Vagina (tissue), 2 donors: ENCODE data around the gene TSC22D2. TPM values are rescaled to one million over a fixed set of nuclear protein-coding genes. Genes with fewer than 3 reads are reported as not detected.

Experiments used
- DNase-seq, 2 donors: peaks; one replicate each; pipeline ENCODE4 v3.0.0-alpha.2; 2017; ENCODE audit errors: extremely low spot score in 2 of 2
- H3K27ac ChIP-seq: fragments of 200-600 bp; sonication (generic); one replicate; pipeline ENCODE4 v1.5.1; 2019
- H3K27me3 ChIP-seq: fragments of 200-600 bp; sonication (generic); one replicate; pipeline ENCODE4 v1.5.1; 2019
- H3K36me3 ChIP-seq, 2 donors: fragments of 200-600 bp; sonication (generic); one replicate each; pipeline ENCODE4 v1.5.1; 2017 to 2019
- H3K4me1 ChIP-seq: fragments of 200-600 bp; sonication (generic); one replicate; pipeline ENCODE4 v1.5.1; 2019
- H3K4me3 ChIP-seq, 2 donors: fragments of 200-600 bp; sonication (generic); 1 replicate in 1 of 2; 2 replicates in 1 of 2; pipeline ENCODE4 v1.5.1; 2016 to 2019
- H3K9me3 ChIP-seq: fragments of 200-600 bp; sonication (generic); one replicate; pipeline ENCODE4 v1.5.1; 2019
- POLR2A ChIP-seq, 2 donors: fragments of 450-650 bp; IDR thresholded peaks; one replicate each; pipeline ENCODE4 v1.6.1; 2017; ENCODE audit warnings: antibody characterized with exemption in 2 of 2, mild to moderate bottlenecking in 2 of 2, moderate library complexity in 2 of 2
- POLR2AphosphoS5 ChIP-seq, 2 donors: sonication (generic); formaldehyde crosslinking; IDR thresholded peaks; one replicate each; pipeline ENCODE4 v1.9.0; 2017; ENCODE audit warnings: antibody characterized with exemption in 2 of 2, mild to moderate bottlenecking in 2 of 2, low read depth in 1 of 2; ENCODE audit not compliant: insufficient read depth in 1 of 2
- intact Hi-C: fragments of 100-400 bp; cut with DNase I; formaldehyde crosslinking; loops from one replicate; pipeline ENCODE4 v1.15.1; 2023
- total RNA-seq: library from RNA; depleted of rRNA; stranded (reverse); fragments of >200 nt; gene quantifications from one replicate; pipeline ENCODE4 v1.2.3, GENCODE V29; 2016
- TF ChIP-seq, protein P1 (sequence below), 3 experiments: fragments of 450-650 bp in 2 of 3; fragments of 200-600 bp in 1 of 3; sonication (generic) in 1 of 3; IDR thresholded peaks; one replicate each; pipeline ENCODE4 v1.5.1; 2017 to 2019; ENCODE audit warnings: antibody characterized with exemption in 3 of 3, mild to moderate bottlenecking in 2 of 3, moderate library complexity in 2 of 3

TSC22D2 gene
- total RNA-seq: 35.6 TPM

- H3K4me1 ChIP-seq: peaks cover 30% of the 10 kb centered on the region
- TF ChIP-seq POLR2AphosphoS5 (IDR thresholded peaks at IDR 0.05; ENCODE audit: insufficient read depth in 1 of 2, low read depth in 1 of 2) (peak in 1 of 2 donors; percentile 96), POLR2A (IDR thresholded peaks at IDR 0.05) (peak; percentile 82 to 98)
- TF ChIP-seq, protein P1, sequence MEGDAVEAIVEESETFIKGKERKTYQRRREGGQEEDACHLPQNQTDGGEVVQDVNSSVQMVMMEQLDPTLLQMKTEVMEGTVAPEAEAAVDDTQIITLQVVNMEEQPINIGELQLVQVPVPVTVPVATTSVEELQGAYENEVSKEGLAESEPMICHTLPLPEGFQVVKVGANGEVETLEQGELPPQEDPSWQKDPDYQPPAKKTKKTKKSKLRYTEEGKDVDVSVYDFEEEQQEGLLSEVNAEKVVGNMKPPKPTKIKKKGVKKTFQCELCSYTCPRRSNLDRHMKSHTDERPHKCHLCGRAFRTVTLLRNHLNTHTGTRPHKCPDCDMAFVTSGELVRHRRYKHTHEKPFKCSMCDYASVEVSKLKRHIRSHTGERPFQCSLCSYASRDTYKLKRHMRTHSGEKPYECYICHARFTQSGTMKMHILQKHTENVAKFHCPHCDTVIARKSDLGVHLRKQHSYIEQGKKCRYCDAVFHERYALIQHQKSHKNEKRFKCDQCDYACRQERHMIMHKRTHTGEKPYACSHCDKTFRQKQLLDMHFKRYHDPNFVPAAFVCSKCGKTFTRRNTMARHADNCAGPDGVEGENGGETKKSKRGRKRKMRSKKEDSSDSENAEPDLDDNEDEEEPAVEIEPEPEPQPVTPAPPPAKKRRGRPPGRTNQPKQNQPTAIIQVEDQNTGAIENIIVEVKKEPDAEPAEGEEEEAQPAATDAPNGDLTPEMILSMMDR (IDR thresholded peaks at IDR 0.05): peak in 1 of 3 experiments; percentile 19
- H3K4me3 ChIP-seq: peak within 1 kb of the TSS; percentile 74 to 84
- no peaks in the 10 kb centered on the region for H3K27me3 ChIP-seq
- H3K36me3 ChIP-seq: no peaks in the 10 kb centered on the region
- peak within 1 kb of the TSS; percentile 99 for H3K27ac ChIP-seq
- intact Hi-C loops: loop anchor here (5.0 to 10.0 kb wide), 2 partner anchors 156 to 434 kb away; partner anchors contain the start of gene PFN2
- peak in 1 of 2 donors; percentile 93 for DNase-seq
- H3K9me3 ChIP-seq: no peaks in the 10 kb centered on the region
These were observed at the start of gene TSC22D2 for GRCh38 chr3:150408221-150409124. TSS of gene TSC22D2 (plus strand) at chr3:150408298. CDS start at chr3:150409351, 1,053 bp downstream.

DNA sequence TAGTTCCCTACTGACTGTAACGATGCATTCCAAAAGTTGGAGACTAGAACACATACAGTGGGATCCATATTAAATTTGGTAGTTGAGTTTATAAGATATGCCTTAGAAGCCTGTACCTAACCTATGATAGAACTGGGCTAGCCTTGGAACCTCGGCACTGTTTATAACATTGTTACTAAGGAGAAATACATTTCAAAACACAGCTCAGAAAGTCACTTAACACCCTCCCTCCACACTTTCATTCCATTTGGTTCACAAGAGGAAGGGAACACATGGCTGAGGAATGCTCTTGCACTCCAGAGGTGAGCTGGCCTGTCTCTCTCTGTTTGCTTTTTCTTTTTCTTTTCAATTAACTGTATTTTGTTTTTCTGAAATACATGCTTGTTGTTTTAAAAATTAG, 48.7 kb upstream of the TSC22D2 start:
- Histone ChIP-seq H3K4me3 (no peak overlapping the region), H3K9me3 (no peaks in the 10 kb centered on the region), H3K4me1 (no peaks in the 10 kb centered on the region), H3K36me3 (no peaks in the 10 kb centered on the region), H3K27me3 (no peaks in the 10 kb centered on the region), H3K27ac (no peak overlapping the region)
- DNase-seq: no peak
- intact Hi-C loops: no loop called here
- TF ChIP-seq POLR2A (IDR thresholded peaks at IDR 0.05) (no peak), POLR2AphosphoS5 (IDR thresholded peaks at IDR 0.05; ENCODE audit: insufficient read depth in 1 of 2, low read depth in 1 of 2) (no peak)
- TF ChIP-seq, protein P1 (IDR thresholded peaks at IDR 0.05): no peak

GRCh38 chr3:150360966-150361365, 47.1 kb upstream of the TSC22D2 start:
- DNase-seq: no peak
- Histone ChIP-seq H3K4me3 (no peak overlapping the region), H3K4me1 (no peaks in the 10 kb centered on the region), H3K27ac (no peak overlapping the region), H3K27me3 (no peaks in the 10 kb centered on the region), H3K9me3 (no peaks in the 10 kb centered on the region), H3K36me3 (no peaks in the 10 kb centered on the region)
- intact Hi-C loops: no loop called here
- TF ChIP-seq POLR2AphosphoS5 (IDR thresholded peaks at IDR 0.05; ENCODE audit: insufficient read depth in 1 of 2, low read depth in 1 of 2) (no peak), POLR2A (IDR thresholded peaks at IDR 0.05) (no peak)
- TF ChIP-seq, protein P1 (IDR thresholded peaks at IDR 0.05): no peak

DNA sequence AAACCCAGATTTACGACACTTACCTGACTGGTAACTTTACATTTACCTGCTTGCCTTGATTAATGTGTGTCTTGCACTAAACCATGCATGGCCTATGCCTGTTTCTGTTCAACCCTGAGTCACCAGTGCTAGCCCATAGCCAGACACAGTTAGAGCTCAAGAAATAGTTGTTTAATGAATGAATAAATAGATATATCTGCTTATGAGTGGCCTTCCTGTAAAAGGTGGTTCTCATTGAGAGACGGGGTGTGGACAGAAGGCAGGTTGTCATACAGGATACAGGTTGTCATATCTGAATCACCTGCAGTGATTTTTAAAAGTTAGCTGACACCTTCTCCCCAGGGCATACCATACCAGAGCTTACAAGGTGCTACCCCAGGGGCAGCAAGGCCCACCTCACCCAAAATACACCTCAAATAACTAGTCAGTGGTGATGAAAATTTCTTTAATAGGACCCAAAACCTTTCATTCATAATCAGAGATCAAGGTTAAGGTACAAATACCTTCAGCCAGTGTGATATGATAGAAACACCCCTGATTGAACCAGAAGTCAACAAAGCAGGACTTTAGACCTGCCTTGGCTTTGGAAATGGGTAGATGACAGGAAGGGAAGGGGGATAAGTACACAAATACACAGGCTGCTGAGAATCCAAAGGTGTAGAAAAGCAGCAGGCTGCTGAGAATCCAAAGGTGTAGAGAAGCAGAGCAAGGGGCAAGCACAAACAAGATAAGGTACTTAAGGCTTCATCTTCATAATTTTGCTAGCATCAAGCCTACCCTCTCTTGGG, 45.4 kb upstream of the TSC22D2 start:
- no peaks in the 10 kb centered on the region for H3K36me3 ChIP-seq
- H3K4me3 ChIP-seq: no peak overlapping the region
- H3K9me3 ChIP-seq: no peaks in the 10 kb centered on the region
- intact Hi-C loops: no loop called here
- H3K4me1 ChIP-seq: no peaks in the 10 kb centered on the region
- TF ChIP-seq, protein P1 (IDR thresholded peaks at IDR 0.05): no peak
- TF ChIP-seq POLR2AphosphoS5 (IDR thresholded peaks at IDR 0.05; ENCODE audit: insufficient read depth in 1 of 2, low read depth in 1 of 2): no peak
- TF ChIP-seq POLR2A (IDR thresholded peaks at IDR 0.05): no peak
- H3K27me3 ChIP-seq: no peaks in the 10 kb centered on the region
- DNase-seq: no peak
- no peak overlapping the region for H3K27ac ChIP-seq
